B cell (primary cell): Measurements from ENCODE around the gene GATAD2A. TPM values are rescaled to one million over a fixed set of nuclear protein-coding genes. Genes with fewer than 3 reads are reported as not detected.
A peak's percentile ranks its signal among the peaks of the same experiment; 100 is the strongest.

ENCODE experiments used
- ATAC-seq: fragments of 200-7000 bp; cut with Tn5 transposase; one replicate; pipeline ENCODE4 v1.10.0; 2021; ENCODE audit warnings: low read depth, mild to moderate bottlenecking, moderate number of reproducible peaks, moderate library complexity
- CTCF ChIA-PET: fragments of 350-600 bp; sonication (Branson Sonifier 250); formaldehyde crosslinking; loops from one replicate; lab custom pipeline; 2021; ENCODE audit warnings: antibody characterized with exemption, inconsistent platforms; lab: Charles Lee
- POLR2A ChIA-PET: fragments of 350-600 bp; sonication (Branson Sonifier 250); formaldehyde crosslinking; loops from one replicate; lab custom pipeline; 2021; ENCODE audit warnings: antibody characterized with exemption; lab: Charles Lee
- DNase-seq: peaks from one replicate; pipeline ENCODE4 v3.0.0; 2013
- H2AFZ ChIP-seq: 2 replicates; pipeline ENCODE4 v1.6.1; 2012; ENCODE audit warnings: mild to moderate bottlenecking, low read depth, low read length; ENCODE audit not compliant: insufficient read depth, poor library complexity, severe bottlenecking
- H3K27ac ChIP-seq, 2 donors: 1 replicate in 1 of 2; 2 replicates in 1 of 2; pipeline ENCODE4 v1.5.1; 2012 to 2013; ENCODE audit warnings: low read length in 2 of 2, mild to moderate bottlenecking in 2 of 2, moderate library complexity in 1 of 2
- H3K27me3 ChIP-seq, 4 experiments: fragments of 200-600 bp in 1 of 4; sonication (generic) in 1 of 4; replicated peaks in 1 of 4; 1 replicate in 2 of 4; 2 replicates in 2 of 4; pipeline versions ENCODE4 v1.6.1 to v1.7.0; 2013 to 2016; ENCODE audit warnings: low read length in 3 of 4, mild to moderate bottlenecking in 2 of 4, mixed read lengths in 1 of 4, moderate library complexity in 1 of 4; ENCODE audit not compliant: insufficient read depth in 4 of 4, control insufficient read depth in 3 of 4; ENCODE audit errors: control extremely low read depth in 1 of 4
- H3K36me3 ChIP-seq, 2 experiments: replicated peaks in 1 of 2; 1 replicate in 1 of 2; 2 replicates in 1 of 2; pipeline versions ENCODE4 v1.6.1 to v1.7.1; 2013; ENCODE audit warnings: low read length in 1 of 2; ENCODE audit not compliant: insufficient read depth in 2 of 2, control insufficient read depth in 1 of 2; ENCODE audit errors: control extremely low read depth in 1 of 2, extremely low read depth in 1 of 2
- H3K4me1 ChIP-seq, 2 donors: fragments of 200-600 bp in 1 of 2; sonication (generic) in 1 of 2; 1 replicate in 1 of 2; 2 replicates in 1 of 2; pipeline versions ENCODE4 v1.5.1 to v1.6.1; 2013 to 2017; ENCODE audit warnings: low read length in 2 of 2; ENCODE audit not compliant: control insufficient read depth in 2 of 2, insufficient read depth in 2 of 2
- H3K4me2 ChIP-seq: replicated peaks from 2 replicates; pipeline ENCODE3; 2012; ENCODE audit warnings: mild to moderate bottlenecking, low read depth, low read length; ENCODE audit not compliant: poor library complexity, severe bottlenecking
- H3K4me3 ChIP-seq, 5 experiments: fragments of 200-600 bp in 1 of 5; sonication (generic) in 1 of 5; 1 replicate in 3 of 5; 2 replicates in 2 of 5; pipeline versions ENCODE4 v1.5.1 to v1.7.0; 2011 to 2016; ENCODE audit warnings: low read length in 4 of 5, mild to moderate bottlenecking in 4 of 5, low read depth in 2 of 5, control low read depth in 1 of 5, moderate library complexity in 1 of 5; ENCODE audit not compliant: insufficient read depth in 1 of 5; ENCODE audit errors: control extremely low read depth in 1 of 5, extremely low read depth in 1 of 5
- H3K79me2 ChIP-seq: fragments of 200-600 bp; sonication (generic); one replicate; pipeline ENCODE4 v1.6.0; 2016; ENCODE audit warnings: low read length; ENCODE audit not compliant: control insufficient read depth, insufficient read depth
- H3K9ac ChIP-seq: fragments of 200-600 bp; sonication (generic); 2 replicates; pipeline ENCODE4 v1.6.1; 2017; ENCODE audit warnings: mild to moderate bottlenecking, low read length, moderate library complexity
- H3K9me3 ChIP-seq, 3 donors: one replicate each; pipeline versions ENCODE4 v1.6.1 to v1.7.1; 2013; ENCODE audit warnings: low read length in 2 of 3; ENCODE audit not compliant: control insufficient read depth in 2 of 3, insufficient read depth in 1 of 3; ENCODE audit errors: control extremely low read depth in 1 of 3
- H4K20me1 ChIP-seq: 2 replicates; pipeline ENCODE4 v1.6.0; 2012; ENCODE audit warnings: mild to moderate bottlenecking, low read length; ENCODE audit not compliant: insufficient read depth, control insufficient read depth, poor library complexity, severe bottlenecking
- H3K27ac Mint-ChIP-seq: one replicate; pipeline ENCODE4 v1.8.0; 2021; ENCODE audit warnings: mixed read lengths
- H3K27me3 Mint-ChIP-seq: one replicate; pipeline ENCODE4 v1.8.0; 2021; ENCODE audit warnings: mixed read lengths
- H3K4me1 Mint-ChIP-seq: one replicate; pipeline ENCODE4 v1.8.0; 2021; ENCODE audit warnings: mixed read lengths
- H3K4me3 Mint-ChIP-seq: one replicate; pipeline ENCODE4 v1.8.0; 2021; ENCODE audit warnings: mixed read lengths
- H3K9me3 Mint-ChIP-seq: one replicate; pipeline ENCODE4 v1.8.0; 2022; ENCODE audit warnings: mixed read lengths; ENCODE audit not compliant: insufficient read depth
- CTCF ChIP-seq: fragments of 200-600 bp; IDR thresholded peaks from one replicate; pipeline ENCODE4 v1.8.0; 2022; ENCODE audit warnings: antibody characterized with exemption, mild to moderate bottlenecking
- EZH2 ChIP-seq: IDR thresholded peaks from 2 replicates; pipeline ENCODE4 v1.6.1; 2012; ENCODE audit warnings: borderline replicate concordance, low read depth, mild to moderate bottlenecking, moderate library complexity, low read length; ENCODE audit not compliant: insufficient read depth, poor library complexity, severe bottlenecking
- WGBS: methylation state at CpG from one replicate; pipeline ENCODE4 v1.1.5; 2013; ENCODE audit warnings: missing lambda C conversion rate; ENCODE audit not compliant: insufficient coverage; 5-methylcytosine and 5-hydroxymethylcytosine counted together
- intact Hi-C: fragments of 100-400 bp; cut with micrococcal nuclease; formaldehyde crosslinking; loops from one replicate; pipeline ENCODE4 v1.10.0; 2022
- polyA plus RNA-seq: library from polyadenylated mRNA; depleted of rRNA; stranded (reverse); fragments of >200 nt; gene quantifications from 2 replicates; pipeline ENCODE4 v1.2.3, GENCODE V29; 2012
- total RNA-seq, 2 donors: library from RNA; stranded (reverse); fragments of 120-200 nt in 1 of 2; gene quantifications; 1 replicate in 1 of 2; 2 replicates in 1 of 2; pipeline versions ENCODE4 v1.2.3 to v1.2.4, GENCODE V29; 2013 to 2022

Gene GATAD2A
- total and polyA plus RNA-seq, 2 donors (not counting 1 experiment from before 2014, with no cell fraction given), result 28.8 to 76.3 TPM

- Histone ChIP-seq H3K4me2 (peak overlapping the region; percentile 63), H3K9ac (no peak overlapping the region), H3K4me3 (no peak overlapping the region), H3K4me1 (peaks cover 7 to 9% of the 10 kb centered on the region in 2 donors), H3K36me3 (peaks cover 0 to 18% of the 10 kb centered on the region in 2 experiments), H3K79me2 (peaks cover 3% of the 10 kb centered on the region), H3K9me3 (peaks cover 0 to 3% (median 0%) of the 10 kb centered on the region in 3 donors), H4K20me1 (peaks cover 3% of the 10 kb centered on the region), H3K27ac (no peak overlapping the region), H2AFZ (peak overlapping the region; percentile 38), H3K27me3 (peaks cover 0 to 1% (median 0%) of the 10 kb centered on the region in 4 experiments)
- peaks cover 6% of the 10 kb centered on the region for H3K4me1 Mint-ChIP-seq
- H3K9me3 Mint-ChIP-seq, result no peaks in the 10 kb centered on the region
- peak; percentile 87 for DNase-seq
- ChIA-PET POLR2A (interaction anchor here (0.5 to 1.9 kb wide), 10 partner anchors 9 to 462 kb away, joined by 3 to 11 read pairs (median 4); partner anchors contain the start of gene GMIP), CTCF (interaction anchor here (0.6 to 7.5 kb wide), 43 partner anchors 11 to 746 kb away, joined by 3 to 88 read pairs (median 4); partner anchors contain the start of genes ATP13A1, GMIP, LPAR2 and NDUFA13)
- intact Hi-C loops, result loop anchor here (1.0 kb wide), 1 partner anchor 111 kb away; the partner anchor contains the start of gene GMIP
- ATAC-seq, result peak; percentile 78
- H3K4me3 Mint-ChIP-seq, result no peak overlapping the region
- WGBS, result 36% methylated on average over 48 of the region's 48 CpGs
- H3K27ac Mint-ChIP-seq, result peak overlapping the region; percentile 86
- TF ChIP-seq CTCF, result peak; percentile 95
- TF ChIP-seq EZH2, result no peak
- no peaks in the 10 kb centered on the region for H3K27me3 Mint-ChIP-seq
Measured at GRCh38 chr19:19531951-19532805, 126.7 kb downstream of the GATAD2A start.
